H1 (cell line): ENCODE measurements around the gene ARHGAP26.

Experiments
- EGR1 ChIP-seq: IDR thresholded peaks from 2 replicates; pipeline ENCODE4 v1.6.1; 2011; ENCODE audit warnings: low read depth, low read length, borderline replicate concordance
- GABPA ChIP-seq: IDR thresholded peaks from 2 replicates; pipeline ENCODE4 v1.6.1; 2011; ENCODE audit warnings: mild to moderate bottlenecking, low read length, moderate library complexity, borderline replicate concordance; ENCODE audit not compliant: insufficient read depth
- GTF2F1 ChIP-seq: IDR thresholded peaks from 2 replicates; pipeline ENCODE4 v1.6.1; 2012; ENCODE audit warnings: low read depth, low read length, improper control_type of control experiment, borderline replicate concordance
- JUN ChIP-seq: IDR thresholded peaks from 2 replicates; pipeline ENCODE4 v1.6.1; 2011; ENCODE audit warnings: low read depth, mild to moderate bottlenecking, improper control_type of control experiment, low read length
- NRF1 ChIP-seq: IDR thresholded peaks from 2 replicates; pipeline ENCODE4 v1.6.1; 2011; ENCODE audit warnings: mild to moderate bottlenecking, low read depth, low read length, improper control_type of control experiment
- POLR2A ChIP-seq, 2 experiments: IDR thresholded peaks; 1 replicate in 1 of 2; 2 replicates in 1 of 2; pipeline ENCODE4 v1.6.1; 2011; ENCODE audit warnings: low read depth in 2 of 2, low read length in 2 of 2, mild to moderate bottlenecking in 2 of 2; ENCODE audit errors: control extremely low read depth in 1 of 2
- RAD21 ChIP-seq, 2 experiments: IDR thresholded peaks in 1 of 2; conservative IDR thresholded peaks in 1 of 2; 2 replicates each; pipeline ENCODE4 v1.6.1; 2011; ENCODE audit warnings: low read depth in 2 of 2, low read length in 2 of 2, improper control_type of control experiment in 1 of 2, inconsistent platforms in 1 of 2, mild to moderate bottlenecking in 1 of 2, moderate library complexity in 1 of 2
- SP1 ChIP-seq: IDR thresholded peaks from 2 replicates; pipeline ENCODE4 v1.6.1; 2011; ENCODE audit warnings: low read depth, low read length
- SUZ12 ChIP-seq: fragments of 200-600 bp; sonication (generic); IDR thresholded peaks from 2 replicates; pipeline ENCODE4 v1.6.1; 2012; ENCODE audit warnings: mild to moderate bottlenecking, inconsistent platforms, low read length, moderate library complexity, mixed read lengths
- TAF1 ChIP-seq: IDR thresholded peaks from 2 replicates; pipeline ENCODE4 v1.6.1; 2011; ENCODE audit warnings: mild to moderate bottlenecking, low read depth, low read length
- ZNF274 ChIP-seq: IDR thresholded peaks from 2 replicates; pipeline ENCODE4 v1.7.0; 2012; ENCODE audit warnings: low read length, borderline replicate concordance; ENCODE audit errors: extremely low read depth
- TF ChIP-seq, protein P1 (sequence below), 3 experiments: IDR thresholded peaks; 1 replicate in 2 of 3; 2 replicates in 1 of 3; pipeline versions ENCODE4 v1.5.1 to v1.6.1; 2011; ENCODE audit warnings: low read length in 3 of 3, mild to moderate bottlenecking in 3 of 3, inconsistent platforms in 2 of 3, low read depth in 1 of 3, moderate library complexity in 1 of 3; ENCODE audit not compliant: insufficient read depth in 1 of 3; ENCODE audit errors: control extremely low read depth in 1 of 3
- TF ChIP-seq, protein P2 (sequence below): IDR thresholded peaks from 2 replicates; pipeline ENCODE4 v1.6.1; 2012; ENCODE audit warnings: inconsistent platforms
- TF ChIP-seq, protein P3 (sequence below): IDR thresholded peaks from 2 replicates; pipeline ENCODE4 v1.6.1; 2011; ENCODE audit warnings: low read length, improper control_type of control experiment

DNA sequence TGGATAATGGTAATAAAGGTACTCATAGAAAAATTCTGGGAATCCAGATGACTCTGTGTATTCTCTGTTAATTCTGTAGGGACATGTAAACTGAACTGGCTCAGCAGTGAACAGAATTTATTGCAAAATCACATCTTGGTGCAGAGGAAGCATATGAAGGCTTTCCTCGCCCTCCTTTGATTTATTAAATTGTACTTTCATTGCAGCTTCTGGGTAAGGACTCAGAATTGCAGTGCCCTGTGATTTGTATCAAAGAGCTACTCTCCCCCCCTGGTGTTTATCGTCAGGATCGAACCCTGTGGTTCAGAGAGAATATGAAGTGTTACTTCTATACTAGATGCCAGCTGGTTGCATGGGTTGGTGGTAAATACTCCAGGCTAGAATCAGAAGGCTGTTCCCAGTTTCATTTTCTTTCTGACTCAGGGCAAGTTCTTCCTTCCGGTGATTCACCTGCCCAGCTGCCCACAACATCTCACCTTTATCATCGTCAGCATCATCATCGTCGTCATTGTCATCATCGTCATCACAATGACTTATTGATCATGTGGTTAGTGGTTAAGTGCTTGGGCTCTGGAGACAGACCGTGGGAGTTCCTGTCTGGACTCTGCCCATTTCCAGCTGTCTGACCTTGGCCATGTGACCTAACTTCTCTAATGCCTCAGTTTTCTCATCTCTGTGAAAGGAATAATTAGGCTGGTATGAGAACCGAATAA is 238.8 kb downstream of the ARHGAP26 start:
- no peak for TF ChIP-seq GTF2F1
- TF ChIP-seq JUN, result no peak
- TF ChIP-seq, protein P1, sequence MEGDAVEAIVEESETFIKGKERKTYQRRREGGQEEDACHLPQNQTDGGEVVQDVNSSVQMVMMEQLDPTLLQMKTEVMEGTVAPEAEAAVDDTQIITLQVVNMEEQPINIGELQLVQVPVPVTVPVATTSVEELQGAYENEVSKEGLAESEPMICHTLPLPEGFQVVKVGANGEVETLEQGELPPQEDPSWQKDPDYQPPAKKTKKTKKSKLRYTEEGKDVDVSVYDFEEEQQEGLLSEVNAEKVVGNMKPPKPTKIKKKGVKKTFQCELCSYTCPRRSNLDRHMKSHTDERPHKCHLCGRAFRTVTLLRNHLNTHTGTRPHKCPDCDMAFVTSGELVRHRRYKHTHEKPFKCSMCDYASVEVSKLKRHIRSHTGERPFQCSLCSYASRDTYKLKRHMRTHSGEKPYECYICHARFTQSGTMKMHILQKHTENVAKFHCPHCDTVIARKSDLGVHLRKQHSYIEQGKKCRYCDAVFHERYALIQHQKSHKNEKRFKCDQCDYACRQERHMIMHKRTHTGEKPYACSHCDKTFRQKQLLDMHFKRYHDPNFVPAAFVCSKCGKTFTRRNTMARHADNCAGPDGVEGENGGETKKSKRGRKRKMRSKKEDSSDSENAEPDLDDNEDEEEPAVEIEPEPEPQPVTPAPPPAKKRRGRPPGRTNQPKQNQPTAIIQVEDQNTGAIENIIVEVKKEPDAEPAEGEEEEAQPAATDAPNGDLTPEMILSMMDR (IDR thresholded peaks at IDR 0.05; ENCODE audit: control extremely low read depth in 1 of 3, insufficient read depth in 1 of 3, low read depth in 1 of 3, low read length in 3 of 3), result no peak
- TF ChIP-seq SP1, result no peak
- no peak for TF ChIP-seq TAF1
- TF ChIP-seq EGR1, result no peak
- TF ChIP-seq GABPA, result no peak
- TF ChIP-seq, protein P2, sequence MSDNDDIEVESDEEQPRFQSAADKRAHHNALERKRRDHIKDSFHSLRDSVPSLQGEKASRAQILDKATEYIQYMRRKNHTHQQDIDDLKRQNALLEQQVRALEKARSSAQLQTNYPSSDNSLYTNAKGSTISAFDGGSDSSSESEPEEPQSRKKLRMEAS, result no peak
- TF ChIP-seq, protein P3, sequence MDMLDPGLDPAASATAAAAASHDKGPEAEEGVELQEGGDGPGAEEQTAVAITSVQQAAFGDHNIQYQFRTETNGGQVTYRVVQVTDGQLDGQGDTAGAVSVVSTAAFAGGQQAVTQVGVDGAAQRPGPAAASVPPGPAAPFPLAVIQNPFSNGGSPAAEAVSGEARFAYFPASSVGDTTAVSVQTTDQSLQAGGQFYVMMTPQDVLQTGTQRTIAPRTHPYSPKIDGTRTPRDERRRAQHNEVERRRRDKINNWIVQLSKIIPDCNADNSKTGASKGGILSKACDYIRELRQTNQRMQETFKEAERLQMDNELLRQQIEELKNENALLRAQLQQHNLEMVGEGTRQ, result no peak
- TF ChIP-seq ZNF274, result no peak
- no peak for TF ChIP-seq SUZ12
- TF ChIP-seq POLR2A (IDR thresholded peaks at IDR 0.05; ENCODE audit: control extremely low read depth in 1 of 2, low read depth in 2 of 2, low read length in 2 of 2), result no peak
- TF ChIP-seq NRF1, result no peak
- TF ChIP-seq RAD21 (IDR thresholded peaks at IDR 0.05 in 1 of 2, conservative IDR thresholded peaks at IDR 0.05 in 1 of 2; ENCODE audit: low read depth in 2 of 2, low read length in 2 of 2), result no peak
